Astrocyte of the cerebellum (primary cell): ENCODE measurements around the gene AIFM2.
A peak's percentile ranks its signal among the peaks of the same experiment; 100 is the strongest.

Experiments used
- DNase-seq: peaks from one replicate; pipeline ENCODE4 v3.0.0-alpha.2; 2011; ENCODE audit warnings: low read depth
- H3K4me3 ChIP-seq: 2 replicates; pipeline ENCODE4 v1.5.1; 2011; ENCODE audit warnings: mild to moderate bottlenecking, low read depth, low read length, moderate library complexity
- in situ Hi-C: cut with HindIII; loops from 2 replicates; pipeline ENCODE4 v1.10.0; 2017; ENCODE audit warnings: low sequenced_read_pairs
- TF ChIP-seq, protein P1 (sequence below): IDR thresholded peaks from 2 replicates; pipeline ENCODE4 v1.5.1; 2012; ENCODE audit warnings: low read length, low read depth, moderate library complexity, mild to moderate bottlenecking; ENCODE audit errors: missing control alignments

The AIFM2 gene

DNA sequence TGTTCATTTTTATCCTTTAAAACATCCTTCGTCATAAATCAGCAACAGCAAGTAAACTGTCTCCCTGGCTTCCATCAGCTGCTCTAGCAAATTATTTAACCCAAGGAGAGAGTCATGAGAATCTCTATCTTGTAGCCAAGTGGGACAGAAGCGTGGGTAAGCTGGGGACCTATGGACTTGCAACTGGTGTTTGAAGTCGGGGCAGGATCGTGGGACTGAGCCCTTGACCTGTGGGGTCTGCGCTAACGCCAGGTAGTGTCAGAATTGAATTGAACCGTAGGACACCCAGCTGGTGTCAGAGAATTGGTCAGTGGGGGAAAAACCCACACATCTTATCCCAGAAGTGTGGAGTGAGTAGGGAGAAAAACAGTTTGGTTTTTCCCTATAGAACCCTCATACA lies 13.4 kb downstream of the AIFM2 start:
- TF ChIP-seq, protein P1, sequence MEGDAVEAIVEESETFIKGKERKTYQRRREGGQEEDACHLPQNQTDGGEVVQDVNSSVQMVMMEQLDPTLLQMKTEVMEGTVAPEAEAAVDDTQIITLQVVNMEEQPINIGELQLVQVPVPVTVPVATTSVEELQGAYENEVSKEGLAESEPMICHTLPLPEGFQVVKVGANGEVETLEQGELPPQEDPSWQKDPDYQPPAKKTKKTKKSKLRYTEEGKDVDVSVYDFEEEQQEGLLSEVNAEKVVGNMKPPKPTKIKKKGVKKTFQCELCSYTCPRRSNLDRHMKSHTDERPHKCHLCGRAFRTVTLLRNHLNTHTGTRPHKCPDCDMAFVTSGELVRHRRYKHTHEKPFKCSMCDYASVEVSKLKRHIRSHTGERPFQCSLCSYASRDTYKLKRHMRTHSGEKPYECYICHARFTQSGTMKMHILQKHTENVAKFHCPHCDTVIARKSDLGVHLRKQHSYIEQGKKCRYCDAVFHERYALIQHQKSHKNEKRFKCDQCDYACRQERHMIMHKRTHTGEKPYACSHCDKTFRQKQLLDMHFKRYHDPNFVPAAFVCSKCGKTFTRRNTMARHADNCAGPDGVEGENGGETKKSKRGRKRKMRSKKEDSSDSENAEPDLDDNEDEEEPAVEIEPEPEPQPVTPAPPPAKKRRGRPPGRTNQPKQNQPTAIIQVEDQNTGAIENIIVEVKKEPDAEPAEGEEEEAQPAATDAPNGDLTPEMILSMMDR, result no peak
- in situ Hi-C loops, result no loop called here
- DNase-seq, result no peak
- no peak overlapping the region for H3K4me3 ChIP-seq

DNA sequence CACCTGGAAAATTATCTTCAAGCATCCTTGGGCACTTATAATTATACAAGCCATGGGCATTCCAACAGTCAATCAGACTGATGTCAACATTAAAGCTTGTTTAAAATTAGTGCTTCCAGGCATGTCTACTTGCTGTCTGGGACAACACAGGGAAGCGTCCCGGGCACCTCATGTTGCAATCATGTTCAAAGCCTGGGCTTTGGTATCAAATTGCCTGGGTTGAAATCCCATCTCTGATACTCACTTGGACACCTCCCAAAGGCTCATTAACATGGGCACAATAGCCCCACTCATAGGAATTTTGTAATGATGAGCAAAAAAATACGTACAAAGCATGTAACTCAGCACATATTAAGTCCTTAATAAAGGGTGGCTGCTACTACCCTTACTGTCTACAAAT lies 14.4 kb downstream of the AIFM2 start:
- no peak overlapping the region for H3K4me3 ChIP-seq
- TF ChIP-seq, protein P1, result no peak
- no peak for DNase-seq
- in situ Hi-C loops, result no loop called here

DNA sequence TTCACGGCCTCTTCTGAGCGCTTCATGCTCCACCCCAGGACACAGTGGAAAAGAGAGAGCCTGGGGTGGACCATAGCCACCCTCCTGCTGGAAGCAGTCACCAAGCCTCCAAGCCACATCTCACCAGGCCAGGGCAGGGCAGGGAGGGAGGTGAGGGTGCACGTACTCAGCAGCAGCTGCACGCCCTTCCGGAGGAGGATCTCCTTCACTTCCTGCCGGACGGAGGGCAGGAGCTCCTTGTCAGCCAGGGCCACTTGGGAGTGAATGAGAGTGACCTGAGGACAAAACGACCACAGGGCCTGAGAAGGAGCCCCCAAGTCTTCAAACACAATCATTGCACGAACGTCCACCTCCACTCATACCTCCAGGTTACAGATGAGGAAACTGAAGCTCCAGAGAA lies 15.0 kb downstream of the AIFM2 start:
- H3K4me3 ChIP-seq, result no peak overlapping the region
- in situ Hi-C loops, result no loop called here
- TF ChIP-seq, protein P1, result no peak
- no peak for DNase-seq

DNA sequence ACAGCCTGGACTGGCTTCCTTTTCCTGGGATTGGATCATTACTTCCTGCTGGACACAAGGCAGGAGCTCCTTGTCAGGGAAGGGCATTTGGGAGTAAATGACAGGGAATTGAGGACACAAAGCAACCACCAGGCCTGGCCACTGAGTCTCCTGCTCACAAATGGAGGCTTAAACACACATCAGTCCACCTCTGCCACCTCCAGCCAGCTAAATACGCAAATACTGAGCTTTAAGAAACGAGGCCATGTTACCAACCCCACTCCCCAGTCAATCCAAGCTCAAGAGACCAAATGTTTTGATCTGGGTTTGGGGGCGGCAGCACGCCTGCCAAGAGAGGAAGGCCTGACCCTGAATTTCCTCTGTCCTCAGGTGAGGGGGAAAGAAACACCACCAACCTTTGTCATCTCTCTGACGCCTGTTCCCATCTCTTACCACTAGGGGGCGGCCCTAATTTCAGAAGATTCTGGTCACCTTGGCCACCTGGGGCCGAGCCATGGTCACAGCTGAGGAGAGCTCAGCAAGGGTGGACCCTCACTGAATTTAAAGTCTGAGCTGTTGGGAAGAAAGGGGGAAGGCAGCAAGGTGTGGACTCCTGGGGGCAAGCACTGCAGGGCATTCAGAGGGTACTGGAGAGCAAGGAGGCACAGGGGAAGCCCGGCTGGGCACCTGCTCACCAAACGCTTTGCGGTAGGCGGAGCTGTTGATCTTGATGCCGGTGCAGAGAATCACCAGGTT lies 16.5 kb downstream of the AIFM2 start:
- TF ChIP-seq, protein P1, result peak; percentile 89
- in situ Hi-C loops, result no loop called here

DNA sequence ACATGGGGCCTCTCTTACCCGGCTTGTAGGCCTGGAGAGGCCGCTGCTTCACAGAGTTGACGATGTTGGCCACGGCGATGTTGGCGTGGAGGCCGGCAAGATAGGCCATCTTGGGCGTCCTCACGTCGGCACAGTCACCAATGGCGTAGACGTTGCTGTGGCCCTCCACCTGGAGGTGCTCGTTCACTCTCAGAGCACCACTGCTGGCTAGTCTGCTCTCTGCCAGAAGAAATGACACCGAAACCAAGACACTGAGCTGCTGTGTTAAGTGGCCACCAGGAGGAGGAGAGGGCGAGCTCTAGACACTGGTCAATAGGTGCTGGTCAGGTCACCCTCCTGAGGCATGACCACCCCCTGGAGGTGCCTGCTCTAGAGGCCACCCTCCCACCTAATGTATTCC lies 17.7 kb downstream of the AIFM2 start:
- no peak overlapping the region for H3K4me3 ChIP-seq
- DNase-seq, result no peak
- in situ Hi-C loops, result no loop called here
- TF ChIP-seq, protein P1, result no peak

More for the DNA sequence above, 16.5 kb downstream of the AIFM2 start:
- no peak overlapping the region for H3K4me3 ChIP-seq
- DNase-seq, result no peak

DNA sequence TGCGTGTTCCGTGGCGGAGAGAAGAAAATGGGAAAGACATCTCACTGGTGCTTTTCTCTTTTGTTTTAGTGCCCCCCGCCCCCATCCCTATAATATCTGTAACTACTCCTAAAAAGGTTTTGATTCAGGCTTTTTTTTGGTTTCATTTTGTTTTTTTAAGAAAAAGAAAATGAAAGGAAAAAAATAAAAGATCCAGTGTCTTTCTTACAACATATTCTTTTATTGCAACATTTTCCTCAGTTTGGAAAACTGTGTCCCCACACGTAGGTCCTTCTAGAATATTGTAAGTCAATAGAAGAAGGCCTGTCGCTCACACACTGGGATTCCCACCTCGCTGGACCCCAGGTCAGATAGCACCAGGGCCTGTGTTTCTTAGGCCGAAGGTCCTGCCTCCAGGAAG lies 20.6 kb downstream of the AIFM2 start:
- H3K4me3 ChIP-seq, result no peak overlapping the region
- TF ChIP-seq, protein P1, result no peak
- DNase-seq, result no peak
- in situ Hi-C loops, result no loop called here

DNA sequence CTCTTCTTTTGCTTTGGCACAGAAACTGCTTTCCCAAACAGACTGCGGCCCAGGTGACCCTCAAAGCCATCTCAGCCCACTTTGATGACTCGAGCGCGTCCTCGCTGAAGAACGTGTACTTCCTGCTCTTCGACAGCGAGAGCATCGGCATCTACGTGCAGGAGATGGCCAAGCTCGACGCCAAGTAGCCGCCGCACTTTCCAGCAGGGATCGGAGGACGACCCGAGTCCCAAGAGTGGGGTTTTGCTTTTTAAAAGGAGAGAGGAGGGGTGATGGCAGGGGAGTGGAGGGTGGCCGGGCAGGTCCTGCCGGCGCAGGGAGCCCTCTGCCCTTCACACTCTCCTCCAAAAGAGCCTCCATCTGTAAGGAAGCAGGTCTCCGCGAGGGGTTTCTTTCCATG lies 21.1 kb downstream of the AIFM2 start:
- in situ Hi-C loops, result no loop called here
- H3K4me3 ChIP-seq, result no peak overlapping the region
- DNase-seq, result no peak
- TF ChIP-seq, protein P1, result no peak
